GM21737 (cell line): ENCODE measurements around the gene CLGN.
"Not testable (repeated sequence)": the region's sequence is repeated elsewhere in the genome, so short reads cannot be mapped to it uniquely, and the experiment has no call there.

Experiments
- ATAC-seq: cut with Tn5 transposase; IDR thresholded peaks from one replicate; pipeline ENCODE4 v1.9.1; 2021; ENCODE audit warnings: mild to moderate bottlenecking, moderate library complexity; ENCODE audit not compliant: unreplicated experiment

Gene CLGN

GRCh38 chr4:140427106-140427918, at the start of gene CLGN:
TSS of gene CLGN (minus strand) at chr4:140427648. CDS start at chr4:140413078, 14,570 bp downstream.
- peak; percentile 77 for ATAC-seq

DNA sequence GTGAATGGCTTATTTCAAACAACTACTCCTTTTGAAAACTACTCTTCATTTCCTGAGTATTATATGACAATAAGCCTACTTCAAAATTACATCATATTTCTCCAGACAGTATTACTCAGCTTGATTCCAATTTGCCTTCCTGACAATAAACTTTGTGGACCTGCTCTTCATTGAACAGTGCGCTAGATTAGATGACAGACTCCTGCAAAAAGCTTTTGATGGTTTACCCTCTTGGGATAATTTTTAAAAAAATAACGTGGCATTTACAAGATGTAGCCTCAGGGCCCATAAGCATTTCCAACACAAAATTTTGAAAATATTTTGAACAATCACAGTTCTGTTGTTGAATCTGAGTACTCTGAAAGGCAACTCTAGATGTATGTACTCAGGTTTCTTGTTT, 44.7 kb upstream of the CLGN start:
- no peak for ATAC-seq

DNA sequence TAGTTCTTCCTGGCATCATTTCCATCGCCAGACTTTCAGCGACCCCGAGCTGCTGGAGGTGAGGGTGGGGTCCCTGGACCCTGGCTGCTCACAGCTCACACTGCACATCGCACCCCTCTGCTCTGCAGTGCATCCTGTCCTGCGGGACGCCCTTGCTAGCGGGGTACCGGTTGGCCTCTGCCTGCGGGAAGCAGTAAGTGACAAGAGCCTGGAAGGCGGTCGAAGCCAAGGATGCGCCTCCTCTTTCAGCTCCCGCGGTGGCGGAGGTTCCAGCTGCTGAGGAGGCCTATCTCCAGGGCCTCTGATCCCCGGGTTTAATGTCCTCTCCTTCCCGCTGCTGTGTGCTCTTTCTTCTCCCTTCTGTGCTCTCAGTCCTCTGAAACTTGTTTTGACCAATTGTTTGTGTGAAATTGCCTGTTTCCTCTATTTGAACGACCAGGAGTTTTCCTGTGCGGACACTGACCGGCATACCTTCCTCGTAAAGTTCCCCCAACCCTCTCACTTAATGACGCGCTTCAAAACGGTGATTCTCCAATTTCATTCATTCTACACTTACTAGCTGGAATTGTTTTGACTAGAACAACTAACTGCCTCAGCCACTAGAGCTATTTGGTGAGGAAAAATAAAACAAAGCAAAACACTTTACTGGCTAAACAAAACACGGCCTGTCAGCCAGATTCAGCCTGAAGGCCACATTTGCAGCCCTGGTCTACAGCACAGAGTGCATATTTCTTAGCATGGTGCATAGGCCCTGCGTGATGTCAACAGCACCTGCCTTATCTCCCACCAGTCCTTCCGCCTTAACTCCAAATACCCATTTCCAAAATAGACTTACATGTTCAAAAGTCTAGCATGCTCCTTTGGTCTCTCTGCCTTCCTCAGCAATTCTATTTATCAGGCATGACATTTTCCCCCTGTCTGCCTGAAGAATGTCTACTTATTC, 42.6 kb upstream of the CLGN start:
- ATAC-seq, result no peak

- no peak for ATAC-seq
Measured at GRCh38 chr4:140466146-140466545, 38.7 kb upstream of the CLGN start.

GRCh38 chr4:140463614-140464013, 36.2 kb upstream of the CLGN start:
- no peak for ATAC-seq

DNA sequence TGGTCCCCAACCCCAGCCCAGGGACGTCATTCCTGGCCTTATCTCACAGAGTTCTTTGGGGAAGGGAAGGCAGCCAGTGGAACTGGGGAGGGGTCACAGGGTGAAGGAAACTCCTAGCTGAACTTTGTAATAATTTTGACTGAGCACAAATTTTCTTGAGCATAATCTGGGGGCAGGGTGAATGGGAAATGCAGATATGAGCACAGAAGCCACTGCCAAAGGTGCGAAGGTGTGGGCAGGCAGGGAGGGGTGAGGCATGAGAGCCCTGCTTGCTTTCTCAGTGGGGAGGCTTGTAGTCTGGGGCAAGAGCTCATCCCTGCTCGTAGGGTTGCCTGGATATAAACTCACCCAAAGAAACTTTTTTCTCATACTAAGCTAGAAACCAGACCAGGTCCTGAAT, 35.7 kb upstream of the CLGN start:
- ATAC-seq, result no peak

GRCh38 chr4:140450352-140450751, 22.9 kb upstream of the CLGN start:
- ATAC-seq, result no peak

- ATAC-seq, result no peak
Measured at GRCh38 chr4:140448830-140449229, 21.4 kb upstream of the CLGN start.

GRCh38 chr4:140448162-140448561, 20.7 kb upstream of the CLGN start:
- no peak for ATAC-seq

GRCh38 chr4:140444347-140444746, 16.9 kb upstream of the CLGN start:
- not testable (repeated sequence) for ATAC-seq

DNA sequence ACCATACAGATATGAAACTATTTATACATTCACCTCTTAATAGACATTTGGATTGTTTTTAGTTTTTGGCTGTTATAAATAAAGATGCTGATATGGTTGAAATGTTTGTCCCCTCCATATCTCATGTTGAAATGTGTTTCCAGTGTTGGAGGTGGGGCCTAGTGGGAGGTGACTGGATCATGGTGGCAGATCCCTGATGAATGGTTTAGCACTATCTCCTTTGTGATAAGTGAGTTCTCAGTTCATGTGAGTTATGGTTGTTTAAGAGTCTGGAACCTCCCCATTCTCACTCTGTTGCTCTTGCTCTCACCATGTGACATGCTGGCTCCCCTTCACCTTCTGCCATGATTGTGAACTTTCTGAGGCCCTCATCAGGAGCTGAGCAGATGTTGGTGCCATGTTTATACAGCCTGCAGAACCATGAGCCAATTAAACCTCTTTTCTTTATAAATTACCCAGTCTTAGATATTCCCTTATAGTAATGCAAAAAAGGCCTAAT, 12.2 kb upstream of the CLGN start:
- ATAC-seq, result no peak

- ATAC-seq, result no peak
Measured at GRCh38 chr4:140427919-140428471, 547 bp upstream of the CLGN start.

DNA sequence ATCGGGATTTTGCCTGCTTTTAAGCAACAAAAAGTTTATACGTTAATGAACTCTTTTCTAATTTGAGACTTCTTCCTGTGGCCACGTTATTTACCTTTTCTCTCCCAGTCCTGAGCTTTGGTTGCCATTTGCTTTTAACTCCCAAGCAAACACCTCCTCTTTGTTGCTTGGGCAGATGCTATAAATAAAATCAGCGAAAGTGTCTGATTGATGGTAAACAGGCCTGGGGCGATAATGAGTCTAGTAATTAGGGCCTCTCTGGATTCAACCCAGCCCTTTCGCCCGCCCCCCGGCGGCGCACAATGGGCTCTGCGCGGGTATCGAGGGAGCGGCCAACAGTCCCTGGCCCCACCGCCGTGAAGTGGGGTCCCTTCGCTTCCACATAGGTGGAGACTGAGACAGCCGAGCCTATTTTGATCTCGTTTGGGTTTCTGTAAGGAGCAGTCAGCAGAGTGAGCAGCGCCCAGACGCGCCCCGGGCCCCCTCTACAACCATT, 790 bp downstream of the CLGN start:
- peak; percentile 28 for ATAC-seq

DNA sequence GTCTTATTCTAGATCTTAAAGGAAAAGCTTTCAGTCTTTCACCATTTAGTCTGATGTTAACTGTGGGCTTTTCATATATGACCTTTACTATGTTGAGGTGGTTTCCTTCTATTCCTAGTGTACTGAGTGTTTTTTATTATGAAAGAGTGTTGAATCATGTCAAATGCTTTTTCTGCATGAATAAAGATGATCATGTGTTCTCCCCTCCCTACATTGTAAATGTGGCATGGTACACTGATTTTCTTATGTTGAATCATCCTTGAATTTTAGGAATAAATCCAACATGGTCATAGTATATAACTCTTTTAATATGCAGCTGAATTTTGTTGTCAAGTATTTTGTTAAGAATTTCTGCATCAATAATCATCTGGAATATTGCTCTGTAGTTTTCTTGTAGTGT, 4.3 kb downstream of the CLGN start:
- no peak for ATAC-seq

GRCh38 chr4:140413130-140413969, 14.1 kb downstream of the CLGN start:
- not testable (repeated sequence) for ATAC-seq

- ATAC-seq, result no peak
Measured at GRCh38 chr4:140408974-140409373, 18.5 kb downstream of the CLGN start.

GRCh38 chr4:140406292-140406691, 21.2 kb downstream of the CLGN start:
- ATAC-seq, result no peak

GRCh38 chr4:140400111-140400510, 27.3 kb downstream of the CLGN start:
- ATAC-seq, result no peak

DNA sequence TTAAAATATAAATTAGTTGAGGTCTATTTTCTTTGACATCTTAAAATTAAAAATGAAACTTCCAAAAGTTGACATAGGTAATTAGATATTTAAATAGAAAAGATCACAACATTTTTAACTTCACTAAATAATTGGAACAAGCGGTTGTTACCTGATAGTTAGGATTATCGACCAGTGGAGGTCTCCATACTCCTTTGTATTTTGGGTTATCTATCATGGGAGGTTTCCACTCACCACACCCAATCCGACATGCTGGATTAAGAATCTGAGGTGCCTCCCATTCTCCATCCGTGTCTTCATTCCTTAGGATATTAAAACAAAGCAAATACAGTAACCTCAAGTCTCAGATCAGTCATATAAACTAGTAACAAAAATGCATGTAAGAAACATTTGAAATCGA, 31.8 kb downstream of the CLGN start:
- ATAC-seq, result no peak

DNA sequence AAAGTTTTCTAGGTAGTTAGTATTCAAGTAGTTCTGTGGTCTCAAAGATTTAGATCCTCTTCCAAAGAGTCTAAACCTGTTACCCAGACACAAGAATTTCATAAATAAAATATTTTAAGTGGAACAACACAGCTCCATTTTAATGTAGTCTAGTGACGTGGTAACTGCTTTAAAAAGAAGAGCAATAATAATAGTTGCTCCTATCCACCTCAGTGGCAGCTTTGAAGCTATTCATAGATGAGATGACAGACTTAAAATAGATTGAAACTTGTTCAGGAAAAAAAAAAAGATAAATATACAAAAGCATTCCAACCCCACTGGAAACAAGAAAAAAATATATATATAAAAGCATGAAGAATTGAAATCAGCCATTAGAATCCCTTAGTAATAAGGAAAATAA, 39.4 kb downstream of the CLGN start:
- ATAC-seq, result no peak
